HEK293T (cell line): ENCODE results near the gene LRRC8E.

ENCODE experiments used
- BHLHE40 ChIP-seq: fragments of 450-650 bp; IDR thresholded peaks from 2 replicates; pipeline ENCODE4 v1.6.1; 2016; ENCODE audit warnings: mild to moderate bottlenecking, moderate library complexity, borderline replicate concordance
- FOXK2 ChIP-seq: fragments of 450-650 bp; IDR thresholded peaks from 2 replicates; pipeline ENCODE4 v1.6.1; 2016; ENCODE audit warnings: mild to moderate bottlenecking
- FOXM1 ChIP-seq: fragments of 450-650 bp; IDR thresholded peaks from 2 replicates; pipeline ENCODE4 v1.6.1; 2017; ENCODE audit warnings: mild to moderate bottlenecking, borderline replicate concordance
- HDGF ChIP-seq: fragments of 450-650 bp; IDR thresholded peaks from 2 replicates; pipeline ENCODE4 v1.6.1; 2017; ENCODE audit warnings: antibody characterized with exemption, borderline replicate concordance
- L3MBTL2 ChIP-seq: fragments of 450-650 bp; conservative IDR thresholded peaks from 2 replicates; pipeline ENCODE4 v1.6.1; 2016; ENCODE audit warnings: mild to moderate bottlenecking
- LEF1 ChIP-seq: fragments of 450-650 bp; IDR thresholded peaks from 2 replicates; pipeline ENCODE4 v1.6.1; 2017; ENCODE audit warnings: mild to moderate bottlenecking, borderline replicate concordance
- SP1 ChIP-seq: fragments of 450-650 bp; IDR thresholded peaks from 2 replicates; pipeline ENCODE4 v1.6.1; 2017
- TARDBP ChIP-seq: fragments of 450-650 bp; IDR thresholded peaks from 2 replicates; pipeline ENCODE4 v1.6.1; 2016
- ZNF384 ChIP-seq: fragments of 450-650 bp; IDR thresholded peaks from 2 replicates; pipeline ENCODE4 v1.6.1; 2016
- TF ChIP-seq, protein P1 (sequence below): fragments of 450-650 bp; IDR thresholded peaks from 2 replicates; pipeline ENCODE4 v1.6.1; 2016

DNA sequence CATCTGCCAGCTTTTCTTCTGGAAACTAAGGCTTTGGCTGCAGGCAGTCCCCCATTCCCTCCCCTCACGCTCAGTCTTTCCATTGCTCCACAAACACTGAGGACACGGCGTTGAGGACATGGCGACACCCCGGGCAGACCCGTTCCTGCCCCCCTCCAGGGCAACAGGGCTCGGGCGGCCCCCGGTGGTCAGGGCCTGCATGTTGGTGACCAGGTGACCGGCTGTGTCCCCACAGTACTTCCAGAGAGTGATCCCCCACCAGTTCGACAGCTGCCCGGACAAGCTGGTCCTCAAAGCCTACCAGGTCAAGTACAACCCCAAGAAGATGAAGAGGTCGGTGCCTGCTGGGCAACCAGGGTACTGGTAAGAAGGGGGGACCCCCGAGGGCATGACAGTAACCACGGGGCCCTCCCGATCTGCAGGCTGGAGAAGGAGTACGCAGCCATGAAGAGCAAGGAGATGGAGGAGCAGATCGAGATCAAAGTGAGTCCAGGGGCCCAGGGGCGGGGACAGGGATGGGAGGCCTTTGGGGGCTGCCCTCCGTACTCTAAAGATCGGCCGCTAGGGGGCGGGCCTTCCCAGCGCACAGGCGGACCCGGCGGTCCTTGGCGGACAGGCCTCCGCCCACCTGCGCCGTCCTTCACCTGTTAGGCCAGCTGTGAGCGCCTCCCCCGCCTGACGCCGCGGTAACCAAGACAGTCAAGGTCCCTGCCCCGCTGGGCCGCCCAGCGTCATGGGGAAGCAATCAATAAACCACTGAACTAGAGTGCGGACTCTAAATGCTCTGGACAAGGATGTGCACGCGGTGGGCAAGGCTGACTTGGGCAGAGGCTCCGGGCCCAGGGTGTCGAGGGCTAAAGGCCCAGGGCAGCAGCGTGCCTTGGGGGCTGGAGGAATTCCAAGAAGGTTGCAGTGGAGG is 35.2 kb upstream of the LRRC8E start:
- TF ChIP-seq, protein P1, sequence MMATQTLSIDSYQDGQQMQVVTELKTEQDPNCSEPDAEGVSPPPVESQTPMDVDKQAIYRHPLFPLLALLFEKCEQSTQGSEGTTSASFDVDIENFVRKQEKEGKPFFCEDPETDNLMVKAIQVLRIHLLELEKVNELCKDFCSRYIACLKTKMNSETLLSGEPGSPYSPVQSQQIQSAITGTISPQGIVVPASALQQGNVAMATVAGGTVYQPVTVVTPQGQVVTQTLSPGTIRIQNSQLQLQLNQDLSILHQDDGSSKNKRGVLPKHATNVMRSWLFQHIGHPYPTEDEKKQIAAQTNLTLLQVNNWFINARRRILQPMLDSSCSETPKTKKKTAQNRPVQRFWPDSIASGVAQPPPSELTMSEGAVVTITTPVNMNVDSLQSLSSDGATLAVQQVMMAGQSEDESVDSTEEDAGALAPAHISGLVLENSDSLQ: no peak
- no peak for TF ChIP-seq TARDBP
- TF ChIP-seq SP1: no peak
- no peak for TF ChIP-seq HDGF
- no peak for TF ChIP-seq ZNF384
- no peak for TF ChIP-seq L3MBTL2
- TF ChIP-seq BHLHE40: no peak
- no peak for TF ChIP-seq FOXK2
- no peak for TF ChIP-seq FOXM1
- no peak for TF ChIP-seq LEF1
